GM12878 (cell line): Measurements from ENCODE around the gene PFN3. TPM values are rescaled to one million over a fixed set of nuclear protein-coding genes. Genes with fewer than 3 reads are reported as not detected.

Source experiments
- ATAC-seq: fragments of 200-7000 bp; cut with Tn5 transposase; 3 replicates; pipeline ENCODE4 v1.9.1; 2020; ENCODE audit warnings: mild to moderate bottlenecking, moderate library complexity
- BruUV-seq: library from RNA; stranded (reverse); fragments of 400-500 nt; replicated peaks from 2 replicates; lab custom pipeline; 2021; lab: Mats Ljungman, UMichigan
- CTCF ChIA-PET: fragments of 300-600 bp; sonication (Branson Sonifier 250); formaldehyde crosslinking; extraction: SDS; loops from one replicate; lab custom pipeline; 2021; ENCODE audit warnings: inconsistent platforms; lab: Yijun Ruan, JAX
- POLR2A ChIA-PET: fragments of 350-600 bp; formaldehyde crosslinking; extraction: SDS; loops from one replicate; lab custom pipeline; 2021; ENCODE audit warnings: inconsistent platforms; lab: Charles Lee
- RAD21 ChIA-PET: fragments of 300-600 bp; sonication (Branson Sonifier 250); formaldehyde crosslinking; loops from one replicate; lab custom pipeline; 2023; ENCODE audit warnings: antibody characterized with exemption; ENCODE audit not compliant: unreplicated experiment; lab: Charles Lee
- SMC1A ChIA-PET: fragments of 300-600 bp; sonication (Branson Sonifier 250); formaldehyde crosslinking; loops from one replicate; lab custom pipeline; 2023; ENCODE audit not compliant: unreplicated experiment, uncharacterized antibody; lab: Charles Lee
- DNase-seq: peaks from one replicate; pipeline ENCODE4 v3.0.0-alpha.2; 2011; ENCODE audit warnings: low read depth, low spot score
- FAIRE-seq: peaks from 3 replicates; lab custom pipeline; 2011; peaks lifted over from hg19 to GRCh38; lab: Jason Lieb, UNC
- H2AFZ ChIP-seq: 2 replicates; pipeline ENCODE4 v1.6.0; 2011; ENCODE audit warnings: low read depth, low read length, control low read depth; ENCODE audit not compliant: control insufficient read depth
- H3K27ac ChIP-seq: 2 replicates; pipeline ENCODE4 v1.5.1; 2011; ENCODE audit warnings: control low read depth; ENCODE audit not compliant: control insufficient read depth, insufficient read depth
- H3K27me3 ChIP-seq, 2 experiments: replicated peaks in 1 of 2; 2 replicates each; pipeline versions ENCODE4 v1.6.0 to v1.6.1; 2011; ENCODE audit warnings: low read length in 1 of 2; ENCODE audit not compliant: control insufficient read depth in 2 of 2, insufficient read depth in 2 of 2
- H3K36me3 ChIP-seq, 2 experiments: 2 replicates each; pipeline ENCODE4 v1.5.1; 2011; ENCODE audit warnings: low read length in 1 of 2; ENCODE audit not compliant: control insufficient read depth in 2 of 2, insufficient read depth in 2 of 2
- H3K4me1 ChIP-seq: 2 replicates; pipeline ENCODE4 v1.6.1; 2011; ENCODE audit warnings: mild to moderate bottlenecking, low read length, moderate library complexity, mixed read lengths; ENCODE audit not compliant: control insufficient read depth, insufficient read depth
- H3K4me2 ChIP-seq: 2 replicates; pipeline ENCODE4 v1.6.0; 2011; ENCODE audit warnings: control low read depth; ENCODE audit not compliant: control insufficient read depth, insufficient read depth
- H3K4me3 ChIP-seq: fragments of 200-600 bp; sonication (generic); 2 replicates; pipeline ENCODE4 v1.5.1; 2016
- H3K79me2 ChIP-seq: 2 replicates; pipeline ENCODE4 v1.6.0; 2011; ENCODE audit warnings: low read length; ENCODE audit not compliant: control insufficient read depth, insufficient read depth
- H3K9ac ChIP-seq: 2 replicates; pipeline ENCODE4 v1.8.0; 2011; ENCODE audit warnings: low read length, control low read depth, mixed read lengths; ENCODE audit not compliant: control insufficient read depth, insufficient read depth
- H3K9me3 ChIP-seq: replicated peaks from 3 replicates; pipeline ENCODE4 v1.5.1; 2011; ENCODE audit warnings: mild to moderate bottlenecking, low read length; ENCODE audit not compliant: control insufficient read depth, insufficient read depth
- H4K20me1 ChIP-seq: 2 replicates; pipeline ENCODE4 v1.6.0; 2011; ENCODE audit not compliant: control insufficient read depth, insufficient read depth
- CBX5 ChIP-seq: sonication (generic); IDR thresholded peaks from 2 replicates; pipeline ENCODE4 v1.6.1; 2016; ENCODE audit warnings: low read depth, moderate library complexity, mild to moderate bottlenecking, inconsistent platforms
- CTCF ChIP-seq, 3 experiments: IDR thresholded peaks in 2 of 3; conservative IDR thresholded peaks in 1 of 3; 2 replicates each; pipeline ENCODE4 v1.5.1; 2011; ENCODE audit warnings: low read depth in 3 of 3, low read length in 3 of 3, mild to moderate bottlenecking in 3 of 3, control low read depth in 2 of 3, moderate library complexity in 2 of 3, inconsistent platforms in 1 of 3, mixed read lengths in 1 of 3; ENCODE audit not compliant: control insufficient read depth in 2 of 3, insufficient read depth in 1 of 3; ENCODE audit errors: extremely low read depth in 1 of 3
- E4F1 ChIP-seq: fragments of 450-650 bp; IDR thresholded peaks from 2 replicates; pipeline ENCODE4 v1.6.1; 2018; ENCODE audit warnings: borderline replicate concordance, mild to moderate bottlenecking; ENCODE audit not compliant: partially characterized antibody
- IRF3 ChIP-seq: fragments of 450-650 bp; IDR thresholded peaks from 2 replicates; pipeline ENCODE4 v1.6.1; 2014; ENCODE audit warnings: mild to moderate bottlenecking
- MEF2B ChIP-seq: fragments of 450-650 bp; IDR thresholded peaks from 2 replicates; pipeline ENCODE4 v1.6.1; 2018; ENCODE audit warnings: mild to moderate bottlenecking, moderate library complexity; ENCODE audit not compliant: partially characterized antibody, poor library complexity, severe bottlenecking
- NR2F1 ChIP-seq: fragments of 450-650 bp; conservative IDR thresholded peaks from 2 replicates; pipeline ENCODE4 v1.6.1; 2017; ENCODE audit warnings: mild to moderate bottlenecking
- PAX8 ChIP-seq: fragments of 450-650 bp; IDR thresholded peaks from 2 replicates; pipeline ENCODE4 v1.6.1; 2017; ENCODE audit warnings: mild to moderate bottlenecking, moderate library complexity
- SREBF2 ChIP-seq: IDR thresholded peaks from 2 replicates; pipeline ENCODE4 v1.6.1; 2012; ENCODE audit warnings: mild to moderate bottlenecking, low read length
- TCF7 ChIP-seq: IDR thresholded peaks from 2 replicates; pipeline ENCODE4 v1.6.1; 2014; ENCODE audit warnings: antibody characterized with exemption, borderline replicate concordance
- ZNF384 ChIP-seq: IDR thresholded peaks from 2 replicates; pipeline ENCODE4 v1.6.1; 2012; ENCODE audit warnings: low read depth, mild to moderate bottlenecking, low read length, improper control_type of control experiment, borderline replicate concordance
- WGBS: methylation state at CpG from one replicate; pipeline ENCODE4 v1.1.6; 2016; ENCODE audit warnings: low lambda C conversion rate; ENCODE audit not compliant: insufficient replicate concordance, insufficient coverage; ENCODE audit errors: missing lambda C conversion rate; 5-methylcytosine and 5-hydroxymethylcytosine counted together
- in situ Hi-C: fragments of 300-500 bp; cut with MboI; formaldehyde crosslinking; loops from 9 replicates; pipeline ENCODE4 v1.14.3; 2018; ENCODE audit warnings: mixed read lengths
- intact Hi-C: fragments of 100-400 bp; cut with micrococcal nuclease; formaldehyde crosslinking; loops from one replicate; pipeline ENCODE4 v1.14.2; 2022; ENCODE audit not compliant: unreplicated experiment
- polyA plus RNA-seq, 11 experiments: library from polyadenylated mRNA; depleted of rRNA in 4 of 11; unstranded in 6 of 11; stranded (reverse) in 5 of 11; fragments of >200 nt; fragmentation: Nextera tagmentation in 4 of 11; fragmentation: Illumina TruSeq in 1 of 11; extraction: Ambion mirVana in 4 of 11; extraction: Trizol in 1 of 11; gene quantifications; 1 replicate in 1 of 11; 2 replicates in 10 of 11; pipeline versions ENCODE4 v1.2.1 to v1.2.3, GENCODE V29; 2011 to 2016; ENCODE audit warnings: inconsistent platforms in 2 of 11, missing spikeins in 2 of 11, low read depth in 1 of 11
- total RNA-seq, 4 experiments: library from RNA; depleted of rRNA in 3 of 4; stranded (reverse); fragments of >200 nt in 3 of 4; fragmentation: Illumina TruSeq in 1 of 4; extraction: Trizol in 1 of 4; gene quantifications; 2 replicates each; pipeline versions ENCODE4 v1.2.1 to v1.2.3, GENCODE V29; 2013 to 2021
- TF ChIP-seq, protein P1 (sequence below): fragments of 450-650 bp; IDR thresholded peaks from 2 replicates; pipeline ENCODE4 v1.6.1; 2017; ENCODE audit warnings: mild to moderate bottlenecking

Gene PFN3
- total and polyA plus RNA-seq, 10 of the 15 experiments (the other 5 are each of a cell fraction or from before 2014, with no cell fraction given): not detected

- no peak for TF ChIP-seq E4F1
Measured at GRCh38 chr5:177371120-177372033, 29.1 kb downstream of the PFN3 start (continued).

DNA sequence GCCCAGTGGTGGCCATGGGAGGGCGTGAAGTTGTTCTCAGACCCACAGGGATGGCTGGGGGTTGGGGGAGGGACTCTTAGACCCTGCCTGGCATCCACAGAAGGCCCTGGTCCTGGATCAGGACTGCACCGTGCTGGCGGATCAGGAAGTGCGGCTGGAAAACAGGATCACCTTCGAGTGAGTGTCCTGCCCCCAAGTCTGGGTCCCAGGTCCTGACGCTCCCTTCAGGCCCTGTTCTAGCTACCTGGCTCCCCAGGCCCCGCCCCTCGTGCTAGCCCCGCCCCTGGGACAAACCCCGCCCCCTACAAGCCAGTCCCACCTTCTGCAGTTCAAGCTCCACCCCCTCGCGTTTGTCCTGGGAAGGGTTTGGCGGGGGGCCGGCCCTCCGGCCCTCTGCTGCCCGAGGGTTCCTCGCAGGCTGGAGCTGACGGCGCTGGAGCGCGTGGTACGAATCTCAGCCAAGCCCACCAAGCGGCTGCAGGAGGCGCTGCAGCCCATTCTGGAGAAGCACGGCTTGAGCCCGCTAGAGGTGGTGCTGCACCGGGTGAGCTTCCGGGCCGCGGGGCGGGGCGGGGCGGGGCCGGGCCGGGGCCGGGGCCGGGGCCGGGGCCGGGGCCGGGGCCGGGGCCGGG is 29.9 kb downstream of the PFN3 start:
- intact Hi-C loops: no loop called here
- peaks cover 28% of the 10 kb centered on the region for H3K4me1 ChIP-seq
- 52% methylated on average over 23 of the region's 42 CpGs for WGBS
- TF ChIP-seq MEF2B: no peak
- no peak for TF ChIP-seq IRF3
- TF ChIP-seq CBX5: no peak
- TF ChIP-seq, protein P1, sequence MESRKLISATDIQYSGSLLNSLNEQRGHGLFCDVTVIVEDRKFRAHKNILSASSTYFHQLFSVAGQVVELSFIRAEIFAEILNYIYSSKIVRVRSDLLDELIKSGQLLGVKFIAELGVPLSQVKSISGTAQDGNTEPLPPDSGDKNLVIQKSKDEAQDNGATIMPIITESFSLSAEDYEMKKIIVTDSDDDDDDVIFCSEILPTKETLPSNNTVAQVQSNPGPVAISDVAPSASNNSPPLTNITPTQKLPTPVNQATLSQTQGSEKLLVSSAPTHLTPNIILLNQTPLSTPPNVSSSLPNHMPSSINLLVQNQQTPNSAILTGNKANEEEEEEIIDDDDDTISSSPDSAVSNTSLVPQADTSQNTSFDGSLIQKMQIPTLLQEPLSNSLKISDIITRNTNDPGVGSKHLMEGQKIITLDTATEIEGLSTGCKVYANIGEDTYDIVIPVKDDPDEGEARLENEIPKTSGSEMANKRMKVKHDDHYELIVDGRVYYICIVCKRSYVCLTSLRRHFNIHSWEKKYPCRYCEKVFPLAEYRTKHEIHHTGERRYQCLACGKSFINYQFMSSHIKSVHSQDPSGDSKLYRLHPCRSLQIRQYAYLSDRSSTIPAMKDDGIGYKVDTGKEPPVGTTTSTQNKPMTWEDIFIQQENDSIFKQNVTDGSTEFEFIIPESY: peak; percentile 40; the same call in 1 of the 2 replicates
- TF ChIP-seq NR2F1: no peak
- peak; percentile 9 to 52 (median 45); a peak in 4 of 6 replicates for TF ChIP-seq CTCF (IDR thresholded peaks at IDR 0.05 in 2 of 3, conservative IDR thresholded peaks at IDR 0.05 in 1 of 3; ENCODE audit: control insufficient read depth in 2 of 3, extremely low read depth in 1 of 3, insufficient read depth in 1 of 3, low read depth in 3 of 3, low read length in 3 of 3)
- no peak for TF ChIP-seq TCF7
- TF ChIP-seq ZNF384: no peak
- TF ChIP-seq PAX8: no peak
- no peak for TF ChIP-seq SREBF2

More for the DNA sequence above, 29.9 kb downstream of the PFN3 start:
- Histone ChIP-seq H3K9ac (no peak overlapping the region), H2AFZ (no peak overlapping the region), H4K20me1 (no peaks in the 10 kb centered on the region), H3K4me3 (no peak overlapping the region), H3K9me3 (no peaks in the 10 kb centered on the region), H3K27me3 (no peaks in the 10 kb centered on the region), H3K27ac (no peak overlapping the region), H3K36me3 (peaks cover 14 to 17% of the 10 kb centered on the region in 2 experiments), H3K79me2 (peaks cover under 1% of the 10 kb centered on the region), H3K4me2 (no peak overlapping the region)
- ATAC-seq (peak; percentile 87), DNase-seq (no peak), FAIRE-seq (no peak)
- ChIA-PET RAD21 (interaction anchor here (0.6 to 3.0 kb wide), 14 partner anchors 9 to 86 kb away, joined by 3 to 46 read pairs (median 4); no protein-coding TSS in a partner anchor), SMC1A (interaction anchor here (0.7 to 2.6 kb wide), 14 partner anchors 8 to 257 kb away, joined by 3 to 25 read pairs (median 4); partner anchors contain the start of genes LMAN2, RGS14 and SLC34A1), POLR2A (interaction anchor here (0.5 to 2.7 kb wide), 12 partner anchors 8 to 845 kb away, joined by 3 to 11 read pairs (median 4); partner anchors contain the start of genes PRR7 and RGS14), CTCF (interaction anchor here (0.9 to 6.0 kb wide), 21 partner anchors 9 to 257 kb away, joined by 3 to 88 read pairs (median 5); partner anchors contain the start of genes LMAN2, MXD3, RGS14 and SLC34A1)
- no TSS peak for BruUV-seq
- in situ Hi-C loops: no loop called here
